Keratinocyte (primary cell): ENCODE measurements around the gene PRKAR2B.

Experiments
- CTCF ChIP-seq, 3 experiments: IDR thresholded peaks in 1 of 3; conservative IDR thresholded peaks in 1 of 3; optimal IDR thresholded peaks in 1 of 3; 2 replicates in 2 of 3; 3 replicates in 1 of 3; pipeline versions ENCODE3 to v1.5.1; 2011; ENCODE audit warnings: low read length in 3 of 3, mild to moderate bottlenecking in 3 of 3, moderate library complexity in 2 of 3, control low read depth in 1 of 3, inconsistent platforms in 1 of 3; ENCODE audit not compliant: insufficient read depth in 2 of 3; ENCODE audit errors: extremely low read depth in 1 of 3
- EZH2 ChIP-seq: IDR thresholded peaks from one replicate; pipeline ENCODE4 v1.6.1; 2012; ENCODE audit warnings: inconsistent platforms, mild to moderate bottlenecking, low read length, moderate library complexity

- TF ChIP-seq EZH2 = no peak
- no peak for TF ChIP-seq CTCF (optimal IDR thresholded peaks at IDR 0.05 in 1 of 3, IDR thresholded peaks at IDR 0.05 in 1 of 3, conservative IDR thresholded peaks at IDR 0.05 in 1 of 3; ENCODE audit: extremely low read depth in 1 of 3, insufficient read depth in 2 of 3, low read length in 3 of 3)
Observed at GRCh38 chr7:107047902-107048782, 3.6 kb downstream of the PRKAR2B start.
